Measurements from ENCODE around the gene PALM.
A peak's percentile ranks its signal among the peaks of the same experiment; 100 is the strongest.

The PALM gene

DNA sequence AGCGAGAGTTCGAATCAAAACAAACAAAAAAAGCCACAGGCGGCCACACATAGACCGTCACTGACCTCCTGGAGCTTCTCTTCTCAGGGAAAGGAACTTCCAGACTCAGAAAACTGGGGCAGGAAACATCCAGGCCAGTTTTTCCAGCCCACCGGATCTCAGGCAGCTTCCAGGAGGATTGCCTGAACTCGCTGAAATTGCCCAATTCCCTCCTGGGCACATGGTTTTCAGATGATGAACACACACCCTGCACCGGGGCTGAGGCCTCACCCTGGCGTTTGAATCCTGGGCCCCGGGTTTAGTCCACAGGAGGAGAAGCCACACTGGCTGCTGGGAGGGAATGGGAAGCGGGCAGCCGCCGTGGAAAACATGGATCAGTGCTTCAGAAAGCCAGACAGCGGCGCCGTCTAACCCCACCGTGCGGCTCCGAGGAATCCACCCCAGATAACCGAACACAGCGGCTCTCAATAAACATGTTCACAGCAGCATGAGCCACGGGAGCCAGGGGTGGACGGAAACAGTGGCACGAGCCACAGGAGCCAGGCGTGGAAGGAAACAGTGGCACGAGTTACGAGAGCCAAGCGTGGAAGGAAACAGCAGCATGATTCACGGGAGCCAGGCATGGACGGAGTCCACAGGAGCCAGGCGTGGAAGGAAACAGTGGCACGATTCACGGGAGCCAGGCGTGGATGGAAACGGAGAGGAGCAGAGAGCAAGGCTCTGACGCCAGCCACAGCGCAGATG is 70.3 kb downstream of the PALM start:
- no peak for TF ChIP-seq ISL1 (CRISPR knock-in tag; IDR thresholded peaks at IDR 0.05)
- TF ChIP-seq BACH2 (CRISPR knock-in tag; IDR thresholded peaks at IDR 0.05; ENCODE audit: borderline replicate concordance), result no peak
- TF ChIP-seq, protein P1, sequence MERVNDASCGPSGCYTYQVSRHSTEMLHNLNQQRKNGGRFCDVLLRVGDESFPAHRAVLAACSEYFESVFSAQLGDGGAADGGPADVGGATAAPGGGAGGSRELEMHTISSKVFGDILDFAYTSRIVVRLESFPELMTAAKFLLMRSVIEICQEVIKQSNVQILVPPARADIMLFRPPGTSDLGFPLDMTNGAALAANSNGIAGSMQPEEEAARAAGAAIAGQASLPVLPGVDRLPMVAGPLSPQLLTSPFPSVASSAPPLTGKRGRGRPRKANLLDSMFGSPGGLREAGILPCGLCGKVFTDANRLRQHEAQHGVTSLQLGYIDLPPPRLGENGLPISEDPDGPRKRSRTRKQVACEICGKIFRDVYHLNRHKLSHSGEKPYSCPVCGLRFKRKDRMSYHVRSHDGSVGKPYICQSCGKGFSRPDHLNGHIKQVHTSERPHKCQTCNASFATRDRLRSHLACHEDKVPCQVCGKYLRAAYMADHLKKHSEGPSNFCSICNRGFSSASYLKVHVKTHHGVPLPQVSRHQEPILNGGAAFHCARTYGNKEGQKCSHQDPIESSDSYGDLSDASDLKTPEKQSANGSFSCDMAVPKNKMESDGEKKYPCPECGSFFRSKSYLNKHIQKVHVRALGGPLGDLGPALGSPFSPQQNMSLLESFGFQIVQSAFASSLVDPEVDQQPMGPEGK (CRISPR knock-in tag; IDR thresholded peaks at IDR 0.05; ENCODE audit: borderline replicate concordance), result no peak
- no peak for TF ChIP-seq RARB (CRISPR knock-in tag; IDR thresholded peaks at IDR 0.05)
- TF ChIP-seq ZFP3 (CRISPR knock-in tag; IDR thresholded peaks at IDR 0.05), result no peak
- no peak for TF ChIP-seq OSR1 (CRISPR knock-in tag; IDR thresholded peaks at IDR 0.05)
- no peak for TF ChIP-seq ZNF565 (CRISPR knock-in tag; conservative IDR thresholded peaks at IDR 0.05; ENCODE audit: low read depth)
- TF ChIP-seq PPARA (CRISPR knock-in tag; IDR thresholded peaks at IDR 0.05; ENCODE audit: borderline replicate concordance), result no peak
- TF ChIP-seq ARNTL (CRISPR knock-in tag; IDR thresholded peaks at IDR 0.05; ENCODE audit: borderline replicate concordance, low read depth), result no peak
- no peak for TF ChIP-seq ESRRG (CRISPR knock-in tag; IDR thresholded peaks at IDR 0.05)
- TF ChIP-seq, protein P2, sequence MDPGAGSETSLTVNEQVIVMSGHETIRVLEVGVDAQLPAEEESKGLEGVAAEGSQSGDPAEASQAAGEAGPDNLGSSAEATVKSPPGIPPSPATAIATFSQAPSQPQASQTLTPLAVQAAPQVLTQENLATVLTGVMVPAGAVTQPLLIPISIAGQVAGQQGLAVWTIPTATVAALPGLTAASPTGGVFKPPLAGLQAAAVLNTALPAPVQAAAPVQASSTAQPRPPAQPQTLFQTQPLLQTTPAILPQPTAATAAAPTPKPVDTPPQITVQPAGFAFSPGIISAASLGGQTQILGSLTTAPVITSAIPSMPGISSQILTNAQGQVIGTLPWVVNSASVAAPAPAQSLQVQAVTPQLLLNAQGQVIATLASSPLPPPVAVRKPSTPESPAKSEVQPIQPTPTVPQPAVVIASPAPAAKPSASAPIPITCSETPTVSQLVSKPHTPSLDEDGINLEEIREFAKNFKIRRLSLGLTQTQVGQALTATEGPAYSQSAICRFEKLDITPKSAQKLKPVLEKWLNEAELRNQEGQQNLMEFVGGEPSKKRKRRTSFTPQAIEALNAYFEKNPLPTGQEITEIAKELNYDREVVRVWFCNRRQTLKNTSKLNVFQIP (CRISPR knock-in tag; IDR thresholded peaks at IDR 0.05; ENCODE audit: borderline replicate concordance, low read depth), result no peak
- TF ChIP-seq, protein P3, sequence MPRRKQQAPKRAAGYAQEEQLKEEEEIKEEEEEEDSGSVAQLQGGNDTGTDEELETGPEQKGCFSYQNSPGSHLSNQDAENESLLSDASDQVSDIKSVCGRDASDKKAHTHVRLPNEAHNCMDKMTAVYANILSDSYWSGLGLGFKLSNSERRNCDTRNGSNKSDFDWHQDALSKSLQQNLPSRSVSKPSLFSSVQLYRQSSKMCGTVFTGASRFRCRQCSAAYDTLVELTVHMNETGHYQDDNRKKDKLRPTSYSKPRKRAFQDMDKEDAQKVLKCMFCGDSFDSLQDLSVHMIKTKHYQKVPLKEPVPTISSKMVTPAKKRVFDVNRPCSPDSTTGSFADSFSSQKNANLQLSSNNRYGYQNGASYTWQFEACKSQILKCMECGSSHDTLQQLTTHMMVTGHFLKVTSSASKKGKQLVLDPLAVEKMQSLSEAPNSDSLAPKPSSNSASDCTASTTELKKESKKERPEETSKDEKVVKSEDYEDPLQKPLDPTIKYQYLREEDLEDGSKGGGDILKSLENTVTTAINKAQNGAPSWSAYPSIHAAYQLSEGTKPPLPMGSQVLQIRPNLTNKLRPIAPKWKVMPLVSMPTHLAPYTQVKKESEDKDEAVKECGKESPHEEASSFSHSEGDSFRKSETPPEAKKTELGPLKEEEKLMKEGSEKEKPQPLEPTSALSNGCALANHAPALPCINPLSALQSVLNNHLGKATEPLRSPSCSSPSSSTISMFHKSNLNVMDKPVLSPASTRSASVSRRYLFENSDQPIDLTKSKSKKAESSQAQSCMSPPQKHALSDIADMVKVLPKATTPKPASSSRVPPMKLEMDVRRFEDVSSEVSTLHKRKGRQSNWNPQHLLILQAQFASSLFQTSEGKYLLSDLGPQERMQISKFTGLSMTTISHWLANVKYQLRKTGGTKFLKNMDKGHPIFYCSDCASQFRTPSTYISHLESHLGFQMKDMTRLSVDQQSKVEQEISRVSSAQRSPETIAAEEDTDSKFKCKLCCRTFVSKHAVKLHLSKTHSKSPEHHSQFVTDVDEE (CRISPR knock-in tag; IDR thresholded peaks at IDR 0.05), result no peak
- TF ChIP-seq SNAI2 (CRISPR knock-in tag; IDR thresholded peaks at IDR 0.05), result no peak
- TF ChIP-seq, protein P4, sequence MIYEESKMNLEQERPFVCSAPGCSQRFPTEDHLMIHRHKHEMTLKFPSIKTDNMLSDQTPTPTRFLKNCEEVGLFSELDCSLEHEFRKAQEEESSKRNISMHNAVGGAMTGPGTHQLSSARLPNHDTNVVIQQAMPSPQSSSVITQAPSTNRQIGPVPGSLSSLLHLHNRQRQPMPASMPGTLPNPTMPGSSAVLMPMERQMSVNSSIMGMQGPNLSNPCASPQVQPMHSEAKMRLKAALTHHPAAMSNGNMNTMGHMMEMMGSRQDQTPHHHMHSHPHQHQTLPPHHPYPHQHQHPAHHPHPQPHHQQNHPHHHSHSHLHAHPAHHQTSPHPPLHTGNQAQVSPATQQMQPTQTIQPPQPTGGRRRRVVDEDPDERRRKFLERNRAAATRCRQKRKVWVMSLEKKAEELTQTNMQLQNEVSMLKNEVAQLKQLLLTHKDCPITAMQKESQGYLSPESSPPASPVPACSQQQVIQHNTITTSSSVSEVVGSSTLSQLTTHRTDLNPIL (CRISPR knock-in tag; IDR thresholded peaks at IDR 0.05; ENCODE audit: low read depth), result no peak
- no peak for TF ChIP-seq ZNF8 (CRISPR knock-in tag; IDR thresholded peaks at IDR 0.05)
- ATAC-seq, result peak; percentile 49; the same call in 2 of the 3 replicates

DNA sequence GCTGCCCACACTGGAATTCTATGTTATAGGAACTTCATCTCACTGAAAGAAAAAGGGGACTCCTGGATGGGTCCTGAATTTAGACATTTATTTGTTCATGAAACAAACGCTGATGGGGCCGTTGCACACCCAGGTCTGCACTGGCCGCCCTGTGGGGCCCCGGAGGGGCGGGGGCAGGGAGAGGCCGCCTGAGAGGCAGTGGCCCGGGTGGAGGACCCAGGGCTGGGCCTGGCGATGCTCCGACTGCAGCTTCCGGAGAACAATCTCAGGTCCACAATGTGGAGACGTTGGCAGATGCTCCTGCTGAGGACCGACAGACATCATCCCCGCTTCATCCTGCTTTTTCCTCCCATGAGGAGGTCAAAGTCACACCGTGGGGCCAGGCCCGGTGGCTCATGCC is 72.2 kb downstream of the PALM start:
- TF ChIP-seq, protein P4 (CRISPR knock-in tag; IDR thresholded peaks at IDR 0.05; ENCODE audit: low read depth), result no peak
- TF ChIP-seq ZNF565 (CRISPR knock-in tag; conservative IDR thresholded peaks at IDR 0.05; ENCODE audit: low read depth), result no peak
- no peak for TF ChIP-seq CSDC2 (CRISPR knock-in tag; IDR thresholded peaks at IDR 0.05)
- no peak for TF ChIP-seq SNAI2 (CRISPR knock-in tag; IDR thresholded peaks at IDR 0.05)
- TF ChIP-seq ZNF8 (CRISPR knock-in tag; IDR thresholded peaks at IDR 0.05), result no peak
- TF ChIP-seq ZNF70 (CRISPR knock-in tag; IDR thresholded peaks at IDR 0.05), result no peak
- TF ChIP-seq, protein P5, sequence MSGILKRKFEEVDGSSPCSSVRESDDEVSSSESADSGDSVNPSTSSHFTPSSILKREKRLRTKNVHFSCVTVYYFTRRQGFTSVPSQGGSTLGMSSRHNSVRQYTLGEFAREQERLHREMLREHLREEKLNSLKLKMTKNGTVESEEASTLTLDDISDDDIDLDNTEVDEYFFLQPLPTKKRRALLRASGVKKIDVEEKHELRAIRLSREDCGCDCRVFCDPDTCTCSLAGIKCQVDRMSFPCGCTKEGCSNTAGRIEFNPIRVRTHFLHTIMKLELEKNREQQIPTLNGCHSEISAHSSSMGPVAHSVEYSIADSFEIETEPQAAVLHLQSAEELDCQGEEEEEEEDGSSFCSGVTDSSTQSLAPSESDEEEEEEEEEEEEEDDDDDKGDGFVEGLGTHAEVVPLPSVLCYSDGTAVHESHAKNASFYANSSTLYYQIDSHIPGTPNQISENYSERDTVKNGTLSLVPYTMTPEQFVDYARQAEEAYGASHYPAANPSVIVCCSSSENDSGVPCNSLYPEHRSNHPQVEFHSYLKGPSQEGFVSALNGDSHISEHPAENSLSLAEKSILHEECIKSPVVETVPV (CRISPR knock-in tag; IDR thresholded peaks at IDR 0.05), result no peak
- no peak for TF ChIP-seq TOX (CRISPR knock-in tag; IDR thresholded peaks at IDR 0.05; ENCODE audit: borderline replicate concordance)
- TF ChIP-seq ISL1 (CRISPR knock-in tag; IDR thresholded peaks at IDR 0.05), result no peak
- TF ChIP-seq ESRRG (CRISPR knock-in tag; IDR thresholded peaks at IDR 0.05), result no peak
- ATAC-seq, result no peak

Measured in SK-N-SH treated with all-trans-retinoic acid at 6 μM for 48 hours (cell line).